VCaP (cell line): Measurements from ENCODE around the gene ZBTB7C.

ENCODE experiments used
- H3K27ac ChIP-seq: fragments of 450-650 bp; 2 replicates; pipeline ENCODE4 v1.5.1; 2017
- TF ChIP-seq, protein P1 (sequence below): fragments of 450-650 bp; conservative IDR thresholded peaks from 2 replicates; pipeline ENCODE4 v1.5.1; 2017; ENCODE audit warnings: mild to moderate bottlenecking, moderate library complexity

The ZBTB7C gene

DNA sequence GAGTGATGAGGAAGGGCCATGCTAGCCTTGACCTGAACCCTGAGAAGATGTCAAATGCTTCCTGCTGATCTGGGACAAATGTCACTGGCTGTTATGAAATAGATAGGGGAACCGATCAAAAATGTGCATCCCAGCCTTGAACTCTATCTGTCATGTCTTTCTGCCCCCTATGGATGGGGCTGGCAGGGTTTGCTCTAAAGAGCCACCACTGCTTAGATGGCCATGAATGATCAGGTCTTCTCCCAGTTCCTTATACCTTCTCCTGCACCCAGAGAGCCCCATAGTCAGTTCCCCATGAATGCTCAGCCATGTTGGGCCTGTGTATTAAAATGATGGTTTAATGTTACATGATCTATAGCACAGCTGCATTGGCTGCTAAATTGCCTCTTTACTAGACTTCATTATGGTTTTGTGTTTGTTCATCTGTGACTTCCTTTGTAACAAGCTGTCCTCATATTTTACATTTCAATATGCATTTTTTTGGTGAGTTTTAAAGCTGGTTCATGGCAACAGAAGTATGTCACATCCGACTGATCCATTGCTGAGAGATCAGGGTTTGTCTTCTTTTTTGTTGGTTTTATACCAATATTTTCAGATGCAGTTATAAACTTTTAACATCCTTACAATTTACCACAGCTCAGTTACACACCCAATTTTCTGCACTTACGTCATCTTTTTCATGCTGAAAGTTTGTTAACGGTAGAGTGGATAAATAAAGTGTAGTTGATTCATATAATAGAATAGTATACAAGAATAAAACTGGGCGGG, 422.4 kb downstream of the ZBTB7C start:
- H3K27ac ChIP-seq = no peak overlapping the region

DNA sequence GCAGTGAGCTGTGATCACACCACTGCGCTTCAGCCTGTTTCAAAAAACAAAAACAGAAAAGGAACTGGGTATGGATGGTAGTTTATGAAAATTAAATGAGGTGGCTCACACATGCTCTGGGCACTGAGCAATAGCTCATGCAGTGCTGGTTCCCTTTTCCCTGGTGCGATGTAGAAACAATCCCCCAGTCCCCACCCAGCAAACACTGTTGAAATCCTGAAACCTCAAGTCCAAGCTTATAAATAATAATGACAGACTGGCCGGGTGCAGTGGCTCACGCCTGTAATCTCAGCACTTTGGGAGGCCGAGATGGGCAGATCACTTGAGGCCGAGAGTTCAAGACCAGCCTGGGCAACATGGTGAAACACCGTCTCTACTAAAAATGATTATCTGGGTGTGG, 423.3 kb downstream of the ZBTB7C start:
- H3K27ac ChIP-seq = no peak overlapping the region
- TF ChIP-seq, protein P1, sequence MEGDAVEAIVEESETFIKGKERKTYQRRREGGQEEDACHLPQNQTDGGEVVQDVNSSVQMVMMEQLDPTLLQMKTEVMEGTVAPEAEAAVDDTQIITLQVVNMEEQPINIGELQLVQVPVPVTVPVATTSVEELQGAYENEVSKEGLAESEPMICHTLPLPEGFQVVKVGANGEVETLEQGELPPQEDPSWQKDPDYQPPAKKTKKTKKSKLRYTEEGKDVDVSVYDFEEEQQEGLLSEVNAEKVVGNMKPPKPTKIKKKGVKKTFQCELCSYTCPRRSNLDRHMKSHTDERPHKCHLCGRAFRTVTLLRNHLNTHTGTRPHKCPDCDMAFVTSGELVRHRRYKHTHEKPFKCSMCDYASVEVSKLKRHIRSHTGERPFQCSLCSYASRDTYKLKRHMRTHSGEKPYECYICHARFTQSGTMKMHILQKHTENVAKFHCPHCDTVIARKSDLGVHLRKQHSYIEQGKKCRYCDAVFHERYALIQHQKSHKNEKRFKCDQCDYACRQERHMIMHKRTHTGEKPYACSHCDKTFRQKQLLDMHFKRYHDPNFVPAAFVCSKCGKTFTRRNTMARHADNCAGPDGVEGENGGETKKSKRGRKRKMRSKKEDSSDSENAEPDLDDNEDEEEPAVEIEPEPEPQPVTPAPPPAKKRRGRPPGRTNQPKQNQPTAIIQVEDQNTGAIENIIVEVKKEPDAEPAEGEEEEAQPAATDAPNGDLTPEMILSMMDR = no peak

More for the DNA sequence above, 422.4 kb downstream of the ZBTB7C start:
- TF ChIP-seq, protein P1 = no peak

DNA sequence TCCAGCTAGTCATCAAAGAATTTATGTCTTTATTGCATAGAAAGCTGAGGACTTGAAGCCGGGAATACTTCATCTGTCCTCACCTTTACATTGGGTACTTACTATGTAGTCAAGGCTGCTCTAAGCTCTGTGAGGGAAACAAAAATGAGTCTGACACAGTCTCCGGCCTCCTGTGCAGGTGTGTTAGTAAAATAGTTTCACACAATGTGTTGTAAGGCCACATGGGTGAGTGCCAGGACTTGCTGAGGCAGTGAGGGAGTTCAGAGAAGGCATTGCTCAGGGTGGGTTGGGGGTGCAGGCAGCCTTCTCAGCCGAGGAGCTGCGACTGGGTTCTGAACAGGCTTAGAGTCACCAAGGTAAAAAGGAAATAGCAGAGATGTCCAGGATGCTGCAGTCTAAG, 424.2 kb downstream of the ZBTB7C start:
- H3K27ac ChIP-seq = no peak overlapping the region
- TF ChIP-seq, protein P1 = no peak

DNA sequence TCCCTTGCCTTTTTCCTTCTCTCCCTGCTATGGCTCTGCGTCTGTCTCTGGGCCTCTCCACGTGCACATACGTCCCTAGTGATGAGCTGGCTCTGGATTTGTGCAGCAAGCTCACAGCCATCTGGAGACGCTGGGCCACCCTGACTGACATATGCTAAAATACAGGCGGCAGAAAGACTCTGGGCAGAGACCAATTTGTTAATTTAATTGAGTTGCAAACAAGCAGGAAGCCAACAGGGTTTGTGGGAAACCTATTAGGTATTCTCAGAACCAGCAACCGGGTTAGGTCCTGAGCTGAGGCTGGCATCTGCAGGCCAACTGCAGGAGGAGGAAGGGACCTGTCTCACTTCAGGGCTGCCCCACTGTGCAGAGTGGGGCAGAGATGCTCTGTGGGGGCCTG, 425.2 kb downstream of the ZBTB7C start:
- H3K27ac ChIP-seq = no peak overlapping the region
- TF ChIP-seq, protein P1 = no peak

DNA sequence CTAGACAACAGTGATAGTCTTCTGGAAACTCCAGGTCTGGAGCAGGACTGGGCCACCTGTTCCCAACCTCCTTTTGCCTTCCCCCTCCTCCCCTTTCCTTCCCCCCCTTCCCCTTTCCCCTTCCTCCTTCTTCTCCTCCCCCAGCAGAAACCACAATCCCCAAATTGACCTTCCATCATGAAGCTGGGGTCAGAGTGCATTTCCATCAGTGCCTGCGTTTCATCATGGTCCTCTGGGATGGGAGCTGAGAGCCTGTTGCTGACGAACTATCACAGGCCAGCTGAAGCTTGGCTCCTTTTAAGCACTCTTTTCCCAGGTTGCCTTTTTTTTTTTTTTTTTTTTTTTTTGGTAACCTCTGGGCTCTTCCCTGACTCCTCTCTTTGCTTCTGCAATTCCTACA, 426.1 kb downstream of the ZBTB7C start:
- no peak overlapping the region for H3K27ac ChIP-seq
- TF ChIP-seq, protein P1 = no peak

DNA sequence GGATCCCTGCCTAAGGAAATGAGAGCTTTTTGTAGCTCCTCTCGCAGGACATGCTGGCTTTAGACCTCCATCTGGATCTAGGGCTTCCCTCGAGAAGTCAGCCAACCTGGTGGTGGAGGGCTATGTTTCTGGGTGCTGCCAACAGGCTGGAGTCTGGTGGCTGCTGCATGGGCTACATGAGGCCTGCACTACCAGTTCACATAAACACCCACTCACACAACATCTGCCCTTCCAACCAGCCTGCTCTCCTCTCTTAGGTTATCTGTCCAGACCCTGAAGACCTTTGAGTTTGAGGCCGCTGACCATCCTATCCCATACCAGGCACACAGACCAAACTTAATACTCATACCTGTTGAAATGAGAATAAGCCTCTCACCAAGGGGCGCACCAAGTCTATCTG, 427.4 kb downstream of the ZBTB7C start:
- H3K27ac ChIP-seq = no peak overlapping the region

DNA sequence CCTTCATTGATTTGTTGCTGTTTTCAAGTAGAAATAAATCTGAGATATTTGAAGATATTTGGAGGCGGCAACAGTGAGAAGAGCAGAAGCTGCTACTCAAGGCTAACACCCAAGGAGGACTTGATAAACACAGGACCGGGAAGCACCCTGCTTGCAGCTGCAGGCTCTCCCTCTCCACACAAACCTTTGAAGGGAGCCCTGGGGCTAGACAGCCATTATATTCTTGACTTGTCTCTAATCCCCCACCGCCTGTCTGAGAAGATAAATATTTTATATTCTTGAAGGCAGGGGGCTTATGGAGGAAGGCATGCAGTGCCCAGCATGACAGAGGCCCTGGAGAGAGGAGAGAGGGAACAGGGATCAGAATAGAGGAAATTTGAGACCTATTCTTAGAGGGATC, 427.9 kb downstream of the ZBTB7C start:
- TF ChIP-seq, protein P1 = no peak
- H3K27ac ChIP-seq = no peak overlapping the region

More for the DNA sequence above, 427.4 kb downstream of the ZBTB7C start:
- TF ChIP-seq, protein P1 = no peak
